Endodermal cell (in vitro differentiated cells): ENCODE results near the gene CCT8. TPM values are rescaled to one million over a fixed set of nuclear protein-coding genes. Genes with fewer than 3 reads are reported as not detected.

Experiments
- DNase-seq: peaks from one replicate; pipeline ENCODE4 v3.0.0-alpha.2; 2017
- H3K27ac ChIP-seq: 2 replicates; pipeline ENCODE4 v1.5.1; 2013; ENCODE audit warnings: mild to moderate bottlenecking, low read depth, low read length, moderate library complexity
- H3K27me3 ChIP-seq: 2 replicates; pipeline ENCODE4 v1.6.1; 2013; ENCODE audit warnings: mild to moderate bottlenecking, low read length, moderate library complexity; ENCODE audit not compliant: insufficient read depth, control insufficient read depth, poor library complexity, severe bottlenecking
- H3K36me3 ChIP-seq: 2 replicates; pipeline ENCODE4 v1.7.0; 2013; ENCODE audit warnings: mild to moderate bottlenecking, low read length, moderate library complexity; ENCODE audit not compliant: control insufficient read depth, insufficient read depth
- H3K4me1 ChIP-seq: one replicate; pipeline ENCODE4 v1.7.0; 2013; ENCODE audit warnings: low read length; ENCODE audit not compliant: control insufficient read depth, insufficient read depth
- H3K4me3 ChIP-seq: 2 replicates; pipeline ENCODE4 v1.5.1; 2013; ENCODE audit warnings: mild to moderate bottlenecking, low read length, moderate library complexity
- H3K9ac ChIP-seq: 2 replicates; pipeline ENCODE4 v1.6.1; 2013; ENCODE audit warnings: mild to moderate bottlenecking, low read length, moderate library complexity; ENCODE audit not compliant: poor library complexity, severe bottlenecking; ENCODE audit errors: extremely low read depth
- H3K9me3 ChIP-seq: 2 replicates; pipeline ENCODE4 v1.6.1; 2013; ENCODE audit warnings: mild to moderate bottlenecking, low read length, moderate library complexity; ENCODE audit not compliant: control insufficient read depth
- H3K27ac Mint-ChIP-seq: 2 replicates; pipeline ENCODE4 v1.8.0; 2020; ENCODE audit warnings: mixed read lengths
- H3K27me3 Mint-ChIP-seq: 2 replicates; pipeline ENCODE4 v1.8.0; 2021; ENCODE audit warnings: mild to moderate bottlenecking, mixed read lengths; ENCODE audit not compliant: insufficient read depth
- H3K36me3 Mint-ChIP-seq: 2 replicates; pipeline ENCODE4 v1.8.0; 2020; ENCODE audit warnings: low read depth, mixed read lengths
- H3K4me1 Mint-ChIP-seq: 2 replicates; pipeline ENCODE4 v1.8.0; 2020; ENCODE audit warnings: mixed read lengths
- H3K4me3 Mint-ChIP-seq: 2 replicates; pipeline ENCODE4 v1.8.0; 2020; ENCODE audit warnings: mild to moderate bottlenecking, moderate library complexity, mixed read lengths
- H3K9me3 Mint-ChIP-seq: 2 replicates; pipeline ENCODE4 v1.8.0; 2020; ENCODE audit warnings: mild to moderate bottlenecking, mixed read lengths
- CTCF ChIP-seq: fragments of 200-600 bp; sonication (generic); conservative IDR thresholded peaks from 2 replicates; pipeline ENCODE4 v1.5.0; 2021; ENCODE audit warnings: antibody characterized with exemption, mild to moderate bottlenecking
- WGBS, 2 experiments: methylation state at CpG; one replicate each; pipeline versions ENCODE4 v1.1.5 to v1.1.7; 2013; ENCODE audit warnings: missing lambda C conversion rate in 2 of 2, mixed read lengths in 1 of 2; ENCODE audit not compliant: insufficient coverage in 1 of 2, insufficient read length in 1 of 2; 5-methylcytosine and 5-hydroxymethylcytosine counted together
- total RNA-seq, 2 donors: library from RNA; stranded (reverse); fragmentation: NEBNext Ultra II Directional in 1 of 2; extraction: Animal tissue kit (Norgen Biotek cat#: 25700) in 1 of 2; gene quantifications; 2 replicates in 1 of 2; 3 replicates in 1 of 2; pipeline ENCODE4 v1.2.1, GENCODE V29; 2021

Gene CCT8
- total RNA-seq, 2 donors from 2014 or later, result 279 to 281 TPM

GRCh38 chr21:29083306-29083705, 9.9 kb upstream of the CCT8 start:
- no peak overlapping the region for H3K4me3 Mint-ChIP-seq
- no peaks in the 10 kb centered on the region for H3K27me3 ChIP-seq
- WGBS, 2 experiments, result 90 to 93% methylated on average over 3 of the region's 3 CpGs
- no peaks in the 10 kb centered on the region for H3K36me3 Mint-ChIP-seq
- no peaks in the 10 kb centered on the region for H3K4me1 ChIP-seq
- TF ChIP-seq CTCF, result no peak
- H3K9me3 Mint-ChIP-seq, result no peaks in the 10 kb centered on the region
- no peak overlapping the region for H3K27ac Mint-ChIP-seq
- peaks cover 12% of the 10 kb centered on the region for H3K4me1 Mint-ChIP-seq
- no peak overlapping the region for H3K27ac ChIP-seq
- no peak overlapping the region for H3K4me3 ChIP-seq
- no peaks in the 10 kb centered on the region for H3K9me3 ChIP-seq
- H3K36me3 ChIP-seq, result no peaks in the 10 kb centered on the region
- DNase-seq, result no peak
- no peak overlapping the region for H3K9ac ChIP-seq
- H3K27me3 Mint-ChIP-seq, result no peaks in the 10 kb centered on the region

DNA sequence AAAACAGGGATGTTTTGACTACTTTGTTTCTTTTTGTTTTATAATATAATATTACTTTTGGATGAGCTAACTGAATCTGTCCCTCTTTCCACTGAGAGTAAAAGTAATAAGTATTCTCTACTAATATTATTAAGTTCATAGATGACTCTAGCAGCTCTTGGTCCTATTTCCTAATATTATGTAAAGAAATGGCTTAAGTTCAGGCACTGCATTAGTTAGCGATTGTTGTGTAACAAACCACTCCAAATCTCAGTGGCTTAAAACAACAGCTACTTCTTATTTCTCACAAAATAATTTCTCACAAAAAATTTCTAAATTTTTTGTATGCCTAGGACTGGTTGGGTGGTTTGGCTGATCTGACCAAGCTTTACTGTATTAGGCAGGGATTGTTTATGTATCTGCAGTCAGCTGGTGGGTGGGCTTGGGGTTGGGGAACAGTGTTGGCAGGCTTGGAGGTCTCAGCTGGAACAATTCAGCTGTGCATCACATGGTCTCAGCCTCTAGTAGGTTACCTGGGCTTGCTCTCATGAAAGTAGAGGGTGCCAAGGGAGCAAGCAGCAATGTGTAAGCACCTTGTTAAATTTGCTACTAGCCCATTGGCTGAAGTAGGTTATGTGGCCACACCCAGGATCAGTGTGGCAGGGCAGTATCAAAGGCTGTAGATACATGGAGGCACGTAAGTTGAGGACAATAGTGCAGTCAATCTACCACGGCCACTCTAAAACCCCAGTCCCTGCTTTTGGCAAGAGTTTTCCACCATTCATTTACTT, 8.8 kb upstream of the CCT8 start:
- H3K27me3 Mint-ChIP-seq, result no peaks in the 10 kb centered on the region
- H3K4me3 Mint-ChIP-seq, result no peak overlapping the region
- H3K4me1 Mint-ChIP-seq, result peaks cover 12% of the 10 kb centered on the region
- Histone ChIP-seq H3K4me3 (no peak overlapping the region), H3K27me3 (no peaks in the 10 kb centered on the region), H3K27ac (no peak overlapping the region), H3K36me3 (no peaks in the 10 kb centered on the region), H3K9me3 (no peaks in the 10 kb centered on the region), H3K9ac (no peak overlapping the region), H3K4me1 (no peaks in the 10 kb centered on the region)
- H3K9me3 Mint-ChIP-seq, result no peaks in the 10 kb centered on the region
- peak; percentile 46 for DNase-seq
- WGBS, 2 experiments, result 86 to 88% methylated on average over 2 to 3 of the region's 3 CpGs
- TF ChIP-seq CTCF, result no peak
- no peaks in the 10 kb centered on the region for H3K36me3 Mint-ChIP-seq
- no peak overlapping the region for H3K27ac Mint-ChIP-seq

- no peak overlapping the region for H3K4me3 ChIP-seq
- no peak overlapping the region for H3K9ac ChIP-seq
- Mint-ChIP-seq H3K4me1 (peaks cover 5% of the 10 kb centered on the region), H3K27ac (no peak overlapping the region), H3K4me3 (no peak overlapping the region), H3K9me3 (peaks cover 5% of the 10 kb centered on the region), H3K27me3 (no peaks in the 10 kb centered on the region), H3K36me3 (no peaks in the 10 kb centered on the region)
- no peak overlapping the region for H3K27ac ChIP-seq
- no peak for DNase-seq
- no peaks in the 10 kb centered on the region for H3K4me1 ChIP-seq
- H3K36me3 ChIP-seq, result no peaks in the 10 kb centered on the region
- no peak for TF ChIP-seq CTCF
- WGBS, 2 experiments, result 86 to 92% methylated on average over 5 to 6 of the region's 6 CpGs
- H3K27me3 ChIP-seq, result no peaks in the 10 kb centered on the region
- H3K9me3 ChIP-seq, result no peaks in the 10 kb centered on the region
These were observed 7.0 kb upstream of the CCT8 start for GRCh38 chr21:29080454-29080941.
